Motor neuron (in vitro differentiated cells): Measurements from ENCODE around the gene PLEKHA7. TPM values are rescaled to one million over a fixed set of nuclear protein-coding genes. Genes with fewer than 3 reads are reported as not detected.
A peak's percentile ranks its signal among the peaks of the same experiment; 100 is the strongest.

ENCODE experiments used
- ATAC-seq, 8 experiments: fragments of 200-7000 bp; cut with Tn5 transposase; replicated peaks in 6 of 8; 2 replicates each; pipeline ENCODE4 v1.8.0; 2021; ENCODE audit warnings: mild to moderate bottlenecking in 8 of 8, moderate library complexity in 8 of 8
- H3K27ac ChIP-seq, 2 donors: fragments of 250-450 bp; sonication (Bioruptor Pico); 2 replicates each; pipeline ENCODE4 v1.9.0; 2021; ENCODE audit warnings: antibody characterized with exemption in 2 of 2, mild to moderate bottlenecking in 2 of 2, moderate library complexity in 1 of 2
- H3K4me1 ChIP-seq, 2 donors: fragments of 250-450 bp; sonication (Bioruptor Pico); replicated peaks in 1 of 2; 2 replicates each; pipeline ENCODE4 v1.6.1; 2021; ENCODE audit warnings: antibody characterized with exemption in 2 of 2, mild to moderate bottlenecking in 2 of 2, moderate library complexity in 1 of 2
- H3K4me3 ChIP-seq, 5 donors: fragments of 250-450 bp; sonication (Bioruptor Pico); 2 replicates each; pipeline ENCODE4 v1.9.0; 2021; ENCODE audit warnings: antibody characterized with exemption in 5 of 5, mild to moderate bottlenecking in 5 of 5, moderate library complexity in 4 of 5
- WGBS, 10 experiments: fragments of 450-650 bp; shearing (Covaris generic); methylation state at CpG; one replicate each; pipeline ENCODE4 v1.0.0; 2022; 5-methylcytosine and 5-hydroxymethylcytosine counted together
- in situ Hi-C, 9 experiments: fragments of 400-800 bp; cut with MboI; loops; one replicate each; pipeline ENCODE4 v1.15.0; 2021; ENCODE audit warnings: low sequenced_read_pairs in 9 of 9, low pct_unique_long_range_greater_than_20kb in 2 of 9; ENCODE audit not compliant: unreplicated experiment in 9 of 9
- total RNA-seq, 8 experiments: library from RNA; unstranded; fragments of 300-600 nt; gene quantifications; 2 replicates each; pipeline versions ENCODE4 v1.2.3 to v1.2.4, GENCODE V29; 2022

Gene PLEKHA7
- total RNA-seq, 8 experiments from 2014 or later = 1.0 to 14.3 (median 4.3) TPM

DNA sequence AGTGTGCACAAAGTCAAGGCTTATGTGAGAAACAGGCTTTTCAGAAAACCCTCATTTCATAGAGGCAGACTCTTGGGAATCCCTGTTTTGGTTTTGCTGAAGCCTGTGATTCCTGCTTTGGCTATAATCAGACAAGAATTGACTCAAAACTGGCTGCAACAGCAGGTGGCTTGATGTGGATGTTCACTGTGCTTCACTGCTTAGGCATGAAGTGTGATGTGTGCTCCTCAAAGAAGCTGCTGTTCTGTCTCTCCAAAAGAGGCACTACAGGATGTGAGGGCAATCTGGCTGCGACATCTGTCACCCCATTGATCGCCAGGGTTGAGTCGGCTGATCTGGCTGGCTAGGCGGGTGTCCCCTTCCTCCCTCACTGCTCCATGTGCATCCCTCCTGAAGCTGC is 172.2 kb downstream of the PLEKHA7 start:
- Histone ChIP-seq H3K4me3 (no peak overlapping the region), H3K4me1 (no peaks in the 10 kb centered on the region), H3K27ac (no peak overlapping the region)
- 62 to 100% (median 90%) methylated on average over 1 to 4 of the region's 4 CpGs; no CpG with 5 or more reads in 5 of the 10 experiments for WGBS, 10 experiments
- in situ Hi-C loops = no loop called here
- ATAC-seq = no peak

DNA sequence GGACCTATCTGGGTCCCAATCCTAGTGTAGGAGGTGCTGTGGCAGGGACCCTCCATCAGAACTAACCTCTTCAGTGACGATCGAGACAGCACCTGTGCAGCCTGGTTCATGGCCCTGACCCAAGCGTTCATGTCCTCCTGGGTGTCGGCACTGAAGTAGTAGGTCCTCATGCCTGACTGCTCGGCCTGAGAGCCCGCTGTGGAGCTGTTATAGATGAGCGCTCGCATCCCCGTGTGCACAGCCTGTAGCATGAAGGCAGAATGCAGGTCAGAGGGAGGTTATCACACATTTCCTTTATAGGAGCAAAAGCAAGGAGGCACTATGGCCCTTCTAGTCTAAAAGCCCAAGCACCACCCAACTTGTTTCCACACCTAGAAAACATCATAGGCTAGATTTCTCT is 172.7 kb downstream of the PLEKHA7 start:
- WGBS, 10 experiments = 90 to 100% (median 100%) methylated on average over 1 to 6 of the region's 9 CpGs; no CpG with 5 or more reads in 5 of the 10 experiments
- Histone ChIP-seq H3K4me1 (no peaks in the 10 kb centered on the region), H3K4me3 (no peak overlapping the region), H3K27ac (no peak overlapping the region)
- no peak for ATAC-seq
- in situ Hi-C loops = no loop called here

DNA sequence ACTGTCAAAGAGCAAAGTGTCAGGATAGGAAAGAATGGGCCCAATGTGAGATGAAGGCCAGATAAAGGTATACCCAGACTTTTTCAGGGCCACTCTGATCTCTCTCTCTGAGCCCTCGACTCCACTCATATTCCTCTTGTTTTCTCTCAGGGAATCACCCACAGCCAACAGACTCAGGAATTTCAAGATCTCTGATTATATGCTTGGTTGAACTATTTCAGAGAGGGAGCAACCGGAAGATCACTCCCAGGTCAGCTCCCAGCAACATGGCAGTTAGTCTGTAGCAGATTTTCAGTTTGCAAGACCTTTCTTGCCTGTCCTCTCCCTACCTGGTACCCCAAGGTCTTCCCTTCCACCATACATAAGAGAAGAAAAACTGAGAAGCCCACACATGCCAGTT is 173.3 kb downstream of the PLEKHA7 start:
- in situ Hi-C loops = no loop called here
- no peaks in the 10 kb centered on the region for H3K4me1 ChIP-seq
- 25 to 93% (median 82%) methylated on average over 1 to 2 of the region's 2 CpGs; no CpG with 5 or more reads in 4 of the 10 experiments for WGBS, 10 experiments
- no peak for ATAC-seq
- no peak overlapping the region for H3K4me3 ChIP-seq
- H3K27ac ChIP-seq = no peak overlapping the region

DNA sequence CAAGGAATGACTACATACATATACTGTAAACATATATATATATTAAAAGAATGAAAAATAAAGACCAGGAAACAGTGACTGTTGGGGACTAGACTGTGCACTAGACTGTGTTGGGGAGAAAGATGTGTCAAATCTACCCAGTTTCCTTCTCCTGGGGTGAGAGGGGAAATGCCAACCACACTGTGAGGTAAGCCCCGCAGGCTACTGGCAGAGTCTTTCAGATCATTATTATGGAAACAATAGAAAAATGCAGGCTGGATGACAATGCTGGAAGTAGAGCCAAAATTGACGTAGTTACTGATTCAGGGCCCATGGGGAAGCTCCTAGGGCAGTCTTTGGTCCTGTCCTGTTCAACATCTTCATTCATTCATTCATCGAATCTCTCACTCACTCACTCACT is 174.4 kb downstream of the PLEKHA7 start:
- no peak overlapping the region for H3K27ac ChIP-seq
- in situ Hi-C loops = no loop called here
- no peak overlapping the region for H3K4me3 ChIP-seq
- 40 to 94% (median 88%) methylated on average over 1 to 3 of the region's 3 CpGs; no CpG with 5 or more reads in 3 of the 10 experiments for WGBS, 10 experiments
- no peaks in the 10 kb centered on the region for H3K4me1 ChIP-seq
- no peak for ATAC-seq

DNA sequence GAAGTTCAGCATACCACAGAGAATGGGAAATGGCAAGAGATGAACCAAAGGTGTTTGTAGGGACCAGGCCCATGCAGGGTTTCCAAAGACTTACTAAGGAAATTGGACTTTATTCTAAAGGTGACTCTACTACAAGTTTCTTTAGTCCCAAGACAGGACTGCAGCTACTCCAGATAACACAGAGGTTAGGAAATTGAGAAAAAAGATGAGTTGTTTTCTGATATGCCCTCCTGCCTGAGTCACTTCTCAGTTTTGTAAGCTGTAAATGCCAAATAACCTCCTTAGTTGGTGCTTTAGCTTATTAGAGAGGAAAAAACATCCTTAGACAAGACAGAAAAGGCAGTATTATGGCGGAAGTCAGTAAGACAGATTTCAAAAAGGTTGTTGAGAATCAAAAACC is 179.8 kb downstream of the PLEKHA7 start:
- no peak for ATAC-seq
- in situ Hi-C loops = no loop called here
- Histone ChIP-seq H3K4me3 (no peak overlapping the region), H3K4me1 (peaks cover 0 to 4% of the 10 kb centered on the region in 2 donors), H3K27ac (no peak overlapping the region)
- WGBS, 10 experiments = 33 to 100% (median 100%) methylated on average over 1 of the region's 1 CpG; no CpG with 5 or more reads in 1 of the 10 experiments

DNA sequence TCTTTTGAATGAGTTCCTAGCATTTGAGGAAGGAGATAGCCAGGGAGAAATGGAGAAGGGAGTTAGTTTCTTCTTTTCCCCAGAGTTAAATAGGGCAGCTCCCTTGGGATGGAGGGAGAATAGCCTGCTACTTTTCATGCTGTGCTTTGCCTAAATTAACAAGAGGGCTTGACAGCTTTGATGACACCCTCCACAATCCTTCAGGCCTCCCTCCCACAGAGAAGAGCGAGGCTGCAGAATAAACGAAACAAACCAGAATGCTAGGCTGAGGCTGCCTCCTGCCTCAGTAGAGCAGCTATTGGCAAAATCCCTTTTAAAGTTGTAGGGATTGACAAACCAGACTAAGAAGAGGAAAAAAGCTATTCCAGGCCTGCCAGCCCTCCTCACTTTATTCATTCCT is 181.2 kb downstream of the PLEKHA7 start:
- no peak for ATAC-seq
- in situ Hi-C loops = no loop called here
- WGBS, 10 experiments = 47 to 86% (median 80%) methylated on average over 1 to 2 of the region's 2 CpGs; no CpG with 5 or more reads in 3 of the 10 experiments
- Histone ChIP-seq H3K27ac (no peak overlapping the region), H3K4me3 (no peak overlapping the region), H3K4me1 (peaks cover 0 to 4% of the 10 kb centered on the region in 2 donors)

DNA sequence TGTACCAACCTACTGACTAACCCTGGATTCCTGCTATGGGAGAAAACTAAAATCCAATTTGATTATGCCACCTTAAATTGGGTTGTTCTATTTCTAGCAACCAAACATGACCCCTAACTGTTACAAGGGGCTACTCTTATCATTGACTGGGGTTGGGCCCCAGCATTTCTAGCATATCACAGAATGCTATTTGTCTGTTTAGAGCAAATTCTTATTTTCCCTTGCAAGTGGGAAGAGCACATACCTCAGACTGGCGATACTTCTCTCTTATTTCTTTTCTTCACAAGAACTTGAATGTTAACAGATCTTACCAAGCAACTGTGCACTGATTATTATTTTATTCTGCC is 182.0 kb downstream of the PLEKHA7 start:
- WGBS, 10 experiments = 50 to 100% (median 95%) methylated on average over 1 of the region's 1 CpG; no CpG with 5 or more reads in 2 of the 10 experiments
- Histone ChIP-seq H3K4me1 (peaks cover 0 to 4% of the 10 kb centered on the region in 2 donors), H3K4me3 (no peak overlapping the region), H3K27ac (no peak overlapping the region)
- ATAC-seq = peak in 1 of 8 experiments; percentile 7
- in situ Hi-C loops = no loop called here

DNA sequence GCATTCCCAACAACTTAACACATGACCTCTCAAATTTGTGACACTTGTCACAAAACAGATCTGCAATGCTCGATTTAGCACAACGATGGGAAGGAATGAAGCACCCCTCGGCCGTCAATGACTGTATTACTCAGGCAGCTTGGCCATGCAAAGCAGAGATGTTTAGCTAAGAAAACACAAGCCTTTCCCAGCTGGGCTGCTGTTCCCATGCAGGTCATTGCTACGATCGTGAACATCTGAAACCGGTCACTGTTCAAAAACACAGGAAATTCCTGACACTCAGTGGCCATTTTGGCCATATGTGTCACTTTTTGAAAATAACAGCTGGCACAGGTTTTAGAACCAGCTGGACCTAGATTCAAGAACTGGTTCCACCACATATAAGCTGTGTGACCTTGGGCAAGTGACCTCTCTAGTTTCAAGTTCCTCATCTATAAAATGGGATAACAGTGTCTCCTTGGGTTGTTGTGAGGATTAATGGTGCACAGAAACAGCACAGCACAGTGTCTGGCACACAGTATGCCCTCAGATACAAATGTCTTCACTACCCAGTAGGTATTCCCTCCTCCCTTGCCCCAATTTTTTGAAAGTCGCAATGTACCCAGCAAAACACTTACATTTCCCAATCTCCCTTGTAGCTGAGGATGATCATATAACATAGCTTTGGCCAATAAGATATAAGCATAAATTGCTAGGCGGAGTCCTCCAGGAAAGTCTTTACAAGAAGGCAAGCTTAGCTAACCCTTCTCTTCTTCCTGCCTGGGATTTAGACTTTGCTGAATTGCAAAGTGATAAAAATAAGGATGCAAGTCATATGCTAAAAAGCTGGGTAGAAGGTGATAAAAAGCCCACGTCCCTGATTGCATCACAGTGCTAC is 182.7 kb downstream of the PLEKHA7 start:
- peak in 3 of 8 experiments; percentile 81 to 96 (median 88) for ATAC-seq
- no peak overlapping the region for H3K4me3 ChIP-seq
- H3K27ac ChIP-seq = no peak overlapping the region
- H3K4me1 ChIP-seq = peaks cover 0 to 4% of the 10 kb centered on the region in 2 donors
- 30 to 100% (median 78%) methylated on average over 2 to 9 of the region's 10 CpGs; no CpG with 5 or more reads in 1 of the 10 experiments for WGBS, 10 experiments
- in situ Hi-C loops = no loop called here

DNA sequence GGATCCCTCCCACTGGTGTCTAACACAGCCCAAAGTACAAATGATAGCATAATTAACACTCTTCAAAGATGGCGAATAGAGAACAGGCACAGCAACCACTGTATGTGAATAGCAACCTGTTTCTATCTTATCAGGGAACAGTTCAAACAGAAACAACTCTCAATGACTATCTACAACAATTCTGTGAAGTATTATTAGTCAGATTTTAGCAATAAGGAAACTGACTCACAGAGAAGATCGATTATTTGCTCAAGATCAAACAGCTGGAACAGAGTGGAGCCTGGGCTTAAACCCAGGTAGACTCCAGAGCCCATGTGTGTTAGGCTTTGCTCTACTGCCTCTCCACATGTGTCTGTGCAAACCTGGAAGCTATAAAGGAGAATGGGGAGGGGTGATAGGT is 187.1 kb downstream of the PLEKHA7 start:
- Histone ChIP-seq H3K27ac (no peak overlapping the region), H3K4me3 (no peak overlapping the region), H3K4me1 (peaks cover 14 to 15% of the 10 kb centered on the region in 2 donors)
- in situ Hi-C loops = no loop called here
- WGBS, 10 experiments = 0 to 100% (median 40%) methylated on average over 1 to 2 of the region's 2 CpGs; no CpG with 5 or more reads in 3 of the 10 experiments
- ATAC-seq = no peak

DNA sequence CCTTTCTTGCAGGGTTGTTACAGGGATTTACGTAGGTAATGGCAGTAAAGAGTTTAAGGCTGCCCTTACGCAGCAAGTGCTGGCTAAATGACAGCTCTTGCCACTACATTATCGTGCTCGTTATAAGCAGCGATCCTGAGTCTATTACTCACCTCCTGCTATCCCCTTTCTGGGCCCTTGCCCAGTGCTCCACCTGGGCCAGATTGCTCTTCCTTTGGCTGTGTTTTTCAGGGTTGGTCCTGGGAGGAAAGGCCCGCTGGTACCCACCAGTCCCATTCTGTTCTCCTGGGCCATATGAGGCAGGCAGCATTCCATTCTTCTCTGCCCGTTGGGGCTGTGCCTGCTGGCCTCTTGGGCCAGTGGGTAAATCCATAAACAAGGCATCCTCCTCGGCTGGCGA is 188.2 kb downstream of the PLEKHA7 start:
- no peak for ATAC-seq
- H3K27ac ChIP-seq = no peak overlapping the region

DNA sequence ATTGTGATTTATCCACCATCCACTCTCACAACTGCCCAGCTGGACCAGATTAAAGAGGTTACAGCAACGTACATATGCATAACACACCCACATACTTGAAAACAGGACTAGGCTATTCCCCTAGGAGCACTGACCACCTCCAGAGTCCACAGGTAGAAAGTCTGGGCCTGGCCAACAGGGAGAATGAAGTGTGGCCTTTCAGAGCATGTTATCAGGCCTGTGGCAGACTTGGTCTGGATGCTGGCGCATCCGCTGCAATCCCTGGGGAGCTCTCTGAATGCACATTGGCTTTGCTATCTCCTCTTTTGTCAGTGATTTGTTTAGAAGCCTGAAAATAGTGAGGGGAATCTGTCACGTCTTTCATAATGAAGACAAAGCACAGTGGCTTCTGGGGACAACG is 189.1 kb downstream of the PLEKHA7 start:
- in situ Hi-C loops = no loop called here
- peak in 5 of 8 experiments; percentile 66 to 90 (median 87) for ATAC-seq
- Histone ChIP-seq H3K4me3 (no peak overlapping the region), H3K27ac (no peak overlapping the region), H3K4me1 (peaks cover 14 to 15% of the 10 kb centered on the region in 2 donors)
- WGBS, 10 experiments = 0 to 40% (median 0%) methylated on average over 1 to 3 of the region's 5 CpGs; no CpG with 5 or more reads in 5 of the 10 experiments

More for the DNA sequence above, 188.2 kb downstream of the PLEKHA7 start:
- WGBS, 10 experiments = 65 to 100% (median 100%) methylated on average over 2 to 7 of the region's 9 CpGs; no CpG with 5 or more reads in 3 of the 10 experiments
- in situ Hi-C loops = no loop called here
- H3K4me1 ChIP-seq = peaks cover 14 to 15% of the 10 kb centered on the region in 2 donors
- no peak overlapping the region for H3K4me3 ChIP-seq

DNA sequence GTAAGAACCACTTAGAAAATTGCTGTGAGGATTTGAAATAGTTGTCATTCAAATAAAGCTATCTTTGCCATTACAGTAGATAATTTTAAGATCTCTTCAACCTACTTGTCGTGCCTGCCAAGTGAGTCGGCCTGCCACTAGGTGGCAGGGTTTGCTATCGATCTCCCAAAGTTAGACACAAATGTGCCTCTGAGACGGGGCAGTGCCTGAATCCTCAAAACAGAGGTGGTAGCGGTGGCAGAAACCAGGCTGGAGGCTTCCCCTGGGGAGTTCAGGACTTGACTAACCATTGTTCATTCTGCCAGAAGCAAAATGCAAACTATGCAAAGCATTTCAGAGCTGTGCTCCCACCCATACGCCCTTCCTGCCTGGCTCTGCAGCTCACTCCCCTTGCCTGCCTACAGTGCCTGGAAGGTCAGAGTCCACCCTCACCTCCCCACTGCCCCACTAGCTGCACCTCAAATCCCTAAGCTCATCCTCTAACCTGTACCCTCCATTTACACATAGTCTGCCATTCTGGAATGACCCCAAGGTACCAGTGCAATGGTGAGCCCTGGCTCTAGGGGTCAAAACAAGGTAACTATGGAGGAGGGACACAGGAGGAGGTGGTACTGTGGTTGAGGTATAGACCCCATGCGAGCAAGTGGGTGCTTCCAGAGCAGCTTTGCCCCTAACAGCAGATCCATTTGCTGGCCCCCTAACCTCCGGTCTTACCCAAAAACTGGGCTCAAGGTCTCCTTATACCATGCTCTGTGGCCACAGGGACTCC is 193.7 kb downstream of the PLEKHA7 start:
- in situ Hi-C loops = loop anchor here in 1 of 9 experiments (25.0 kb wide), 1 partner anchor 267 kb away; the partner anchor contains the start of gene RPS13
- Histone ChIP-seq H3K4me3 (no peak overlapping the region), H3K27ac (no peak overlapping the region), H3K4me1 (peaks cover 11% of the 10 kb centered on the region in 2 donors)
- WGBS, 10 experiments = 0 to 41% (median 8%) methylated on average over 1 to 5 of the region's 8 CpGs; no CpG with 5 or more reads in 2 of the 10 experiments
- peak; percentile 65 to 94 (median 72) for ATAC-seq

DNA sequence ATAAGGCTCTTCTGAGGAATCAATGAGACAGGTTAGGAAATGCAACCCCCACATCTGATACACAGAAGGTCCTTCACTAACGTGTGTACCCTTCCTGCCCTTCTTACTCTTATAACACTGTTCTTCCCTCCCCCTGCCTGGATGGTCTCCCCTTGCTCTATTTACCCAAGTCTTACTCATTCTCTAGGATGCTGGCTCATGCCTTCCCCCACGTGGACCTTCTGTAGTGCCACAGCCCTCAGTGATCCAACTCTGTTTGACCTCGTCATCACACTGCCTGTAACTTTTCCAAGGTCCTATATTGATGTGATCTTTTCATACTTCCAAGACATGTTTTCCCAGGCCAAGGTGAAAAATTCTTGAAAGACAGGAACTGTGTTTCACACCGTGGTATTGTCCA is 195.9 kb downstream of the PLEKHA7 start:
- Histone ChIP-seq H3K4me3 (no peak overlapping the region), H3K27ac (no peak overlapping the region), H3K4me1 (no peaks in the 10 kb centered on the region)
- 45 to 100% (median 80%) methylated on average over 1 to 4 of the region's 4 CpGs; no CpG with 5 or more reads in 1 of the 10 experiments for WGBS, 10 experiments
- ATAC-seq = peak in 1 of 8 experiments; percentile 45
- in situ Hi-C loops = loop anchor here in 1 of 9 experiments (25.0 kb wide), 1 partner anchor 269 kb away; the partner anchor contains the start of gene RPS13
